ENCODE results near the gene ZNF385C.

DNA sequence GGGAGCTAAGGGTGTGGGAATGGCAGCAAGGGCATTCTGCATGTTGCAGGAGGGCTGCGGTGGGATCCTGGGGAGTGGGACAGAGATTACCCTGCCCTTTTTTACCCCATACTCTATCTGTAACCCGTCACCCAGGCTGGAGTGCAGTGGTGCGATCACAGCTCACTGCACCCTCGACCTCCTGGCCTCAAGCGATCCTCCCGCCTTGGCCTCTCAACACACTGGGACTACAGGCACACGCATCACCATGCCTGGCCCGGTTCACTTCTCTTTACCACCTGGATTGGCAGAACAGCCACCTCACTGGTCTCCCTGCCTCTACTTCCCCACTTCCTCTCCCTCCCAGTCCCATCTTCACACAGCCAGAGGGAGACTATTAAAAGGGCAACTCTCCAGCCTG, 9.5 kb downstream of the ZNF385C start:
- TF ChIP-seq, protein P1, sequence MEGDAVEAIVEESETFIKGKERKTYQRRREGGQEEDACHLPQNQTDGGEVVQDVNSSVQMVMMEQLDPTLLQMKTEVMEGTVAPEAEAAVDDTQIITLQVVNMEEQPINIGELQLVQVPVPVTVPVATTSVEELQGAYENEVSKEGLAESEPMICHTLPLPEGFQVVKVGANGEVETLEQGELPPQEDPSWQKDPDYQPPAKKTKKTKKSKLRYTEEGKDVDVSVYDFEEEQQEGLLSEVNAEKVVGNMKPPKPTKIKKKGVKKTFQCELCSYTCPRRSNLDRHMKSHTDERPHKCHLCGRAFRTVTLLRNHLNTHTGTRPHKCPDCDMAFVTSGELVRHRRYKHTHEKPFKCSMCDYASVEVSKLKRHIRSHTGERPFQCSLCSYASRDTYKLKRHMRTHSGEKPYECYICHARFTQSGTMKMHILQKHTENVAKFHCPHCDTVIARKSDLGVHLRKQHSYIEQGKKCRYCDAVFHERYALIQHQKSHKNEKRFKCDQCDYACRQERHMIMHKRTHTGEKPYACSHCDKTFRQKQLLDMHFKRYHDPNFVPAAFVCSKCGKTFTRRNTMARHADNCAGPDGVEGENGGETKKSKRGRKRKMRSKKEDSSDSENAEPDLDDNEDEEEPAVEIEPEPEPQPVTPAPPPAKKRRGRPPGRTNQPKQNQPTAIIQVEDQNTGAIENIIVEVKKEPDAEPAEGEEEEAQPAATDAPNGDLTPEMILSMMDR (IDR thresholded peaks at IDR 0.05), result no peak
- TF ChIP-seq POLR2A (IDR thresholded peaks at IDR 0.05), result no peak

Measured in breast epithelium (tissue), 3 donors.